HUES6 (cell line): Measurements from ENCODE around the gene PLA2G2C.
"Not testable (repeated sequence)": the region's sequence is repeated elsewhere in the genome, so short reads cannot be mapped to it uniquely, and the experiment has no call there.

Source experiments
- H3K27ac ChIP-seq: 2 replicates; pipeline ENCODE4 v1.7.0; 2013; ENCODE audit warnings: low read depth, mild to moderate bottlenecking, low read length, inconsistent platforms
- H3K27me3 ChIP-seq: 2 replicates; pipeline ENCODE4 v1.6.1; 2013; ENCODE audit warnings: low read length; ENCODE audit not compliant: control insufficient read depth, insufficient read depth
- H3K36me3 ChIP-seq: 2 replicates; pipeline ENCODE4 v1.6.1; 2013; ENCODE audit warnings: low read length; ENCODE audit not compliant: control insufficient read depth, insufficient read depth
- H3K4me1 ChIP-seq: 2 replicates; pipeline ENCODE4 v1.6.1; 2013; ENCODE audit warnings: low read length; ENCODE audit not compliant: control insufficient read depth, insufficient read depth
- H3K4me3 ChIP-seq: 2 replicates; pipeline ENCODE4 v1.5.1; 2013; ENCODE audit warnings: low read depth, low read length
- H3K9ac ChIP-seq: one replicate; pipeline ENCODE4 v1.6.1; 2013; ENCODE audit warnings: mild to moderate bottlenecking, low read length
- H3K9me3 ChIP-seq: 2 replicates; pipeline ENCODE4 v1.6.1; 2013; ENCODE audit warnings: low read depth, low read length; ENCODE audit not compliant: control insufficient read depth, insufficient read depth

PLA2G2C gene, protein sequence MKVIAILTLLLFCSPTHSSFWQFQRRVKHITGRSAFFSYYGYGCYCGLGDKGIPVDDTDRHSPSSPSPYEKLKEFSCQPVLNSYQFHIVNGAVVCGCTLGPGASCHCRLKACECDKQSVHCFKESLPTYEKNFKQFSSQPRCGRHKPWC

DNA sequence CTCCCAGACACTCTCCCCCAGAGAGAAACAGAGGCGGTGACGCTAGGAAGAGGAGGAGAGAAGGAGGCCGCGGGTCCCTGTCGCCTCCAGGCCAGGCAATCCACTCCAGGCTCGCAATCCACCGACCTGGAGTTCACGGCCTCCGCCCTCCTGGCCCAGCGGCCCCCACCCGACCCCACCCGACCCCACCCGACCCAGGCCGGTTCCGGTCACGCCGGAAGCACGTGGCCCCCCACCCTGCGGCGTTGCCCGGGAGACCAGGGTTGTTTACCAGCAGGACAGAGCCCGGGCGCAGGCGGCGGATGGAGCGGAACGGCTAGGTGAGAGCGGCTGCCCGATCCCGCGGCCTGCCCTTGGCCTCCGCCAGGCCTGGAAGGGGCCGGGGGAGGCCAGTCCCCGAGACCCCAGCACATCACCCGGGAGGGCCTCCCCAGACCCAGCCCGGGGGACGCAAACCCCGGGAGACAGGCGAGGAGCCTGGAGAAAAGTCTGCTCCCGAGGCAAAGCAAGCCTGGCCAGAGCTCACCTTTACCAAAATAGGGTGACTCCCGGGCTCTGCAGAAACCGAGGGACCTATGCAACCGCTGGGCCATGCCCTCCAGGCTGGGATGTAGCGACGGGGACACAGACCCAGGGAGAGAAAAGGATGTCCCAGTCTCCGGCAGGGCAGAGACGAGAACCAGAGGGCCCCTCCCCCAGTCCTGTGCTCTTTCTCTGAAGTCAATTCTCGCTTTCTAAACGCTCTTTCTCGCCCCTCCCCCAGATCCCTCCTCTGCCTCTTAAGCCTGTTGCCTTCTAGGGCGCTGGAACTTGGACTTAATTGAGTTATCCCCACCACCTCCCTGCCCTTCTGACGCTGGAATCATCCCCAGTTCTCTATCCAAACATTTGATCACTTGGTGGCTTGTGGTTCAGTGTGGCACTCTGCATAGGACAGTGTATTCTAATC lies at the start of gene PLA2G2C, which contains the start of gene UBXN10:
TSS of gene PLA2G2C (minus strand) at position 685 of the 949 bp plus-strand sequence. CDS start 9,155 bp downstream, outside the sequence.
TSS of gene UBXN10 (plus strand) at position 263 of the 949 bp plus-strand sequence. CDS start 4,466 bp downstream, outside the sequence.
- Histone ChIP-seq H3K4me1 (peaks cover 21% of the 10 kb centered on the region; the same call in 1 of the 2 replicates), H3K9ac (peak within 1 kb of the TSS; percentile 91), H3K36me3 (no peaks in the 10 kb centered on the region), H3K27ac (peak within 1 kb of the TSS; percentile 82; the same call in 1 of the 2 replicates), H3K9me3 (no peaks in the 10 kb centered on the region), H3K4me3 (peak within 1 kb of the TSS; percentile 76), H3K27me3 (peaks cover 29% of the 10 kb centered on the region)

DNA sequence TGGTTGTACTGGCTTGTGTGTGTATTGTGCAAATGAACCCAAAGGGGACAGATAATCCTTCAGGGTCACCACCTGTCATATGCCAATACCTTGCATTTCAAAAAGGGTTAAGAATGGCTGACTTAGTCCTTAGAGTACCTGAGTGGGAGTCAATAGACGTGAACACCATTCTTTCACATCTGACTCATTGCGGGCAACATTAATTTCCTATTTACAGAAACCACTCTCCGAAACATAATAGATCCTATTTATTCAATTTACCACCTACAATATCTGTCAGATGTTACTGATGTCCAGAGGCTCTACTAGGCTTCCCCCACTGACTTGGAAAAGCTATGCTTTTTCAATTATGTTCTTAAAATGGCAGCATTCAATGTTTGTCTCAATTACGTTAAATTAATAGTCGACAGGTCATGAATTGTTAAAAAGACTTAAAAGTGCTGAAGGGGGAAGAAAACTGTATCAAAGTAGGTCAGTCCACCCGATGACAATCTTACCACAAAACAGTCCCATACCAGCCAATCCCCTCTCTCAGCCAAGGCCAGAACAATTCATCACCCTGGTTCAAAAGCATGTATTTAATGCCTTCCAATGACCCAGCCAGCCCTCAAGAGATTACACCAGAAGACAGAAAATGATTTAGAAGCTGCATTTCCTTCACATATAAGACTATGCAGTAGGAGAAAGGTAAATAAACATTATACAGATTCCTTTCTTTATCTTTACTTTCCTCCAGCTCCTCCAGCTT lies 48.6 kb upstream of the PLA2G2C start:
- H3K27ac ChIP-seq: no peak overlapping the region
- peaks cover 3% of the 10 kb centered on the region; the same call in 1 of the 2 replicates for H3K27me3 ChIP-seq
- H3K9me3 ChIP-seq: no peaks in the 10 kb centered on the region
- H3K36me3 ChIP-seq: no peaks in the 10 kb centered on the region
- no peaks in the 10 kb centered on the region for H3K4me1 ChIP-seq
- H3K9ac ChIP-seq: no peak overlapping the region
- H3K4me3 ChIP-seq: no peak overlapping the region

DNA sequence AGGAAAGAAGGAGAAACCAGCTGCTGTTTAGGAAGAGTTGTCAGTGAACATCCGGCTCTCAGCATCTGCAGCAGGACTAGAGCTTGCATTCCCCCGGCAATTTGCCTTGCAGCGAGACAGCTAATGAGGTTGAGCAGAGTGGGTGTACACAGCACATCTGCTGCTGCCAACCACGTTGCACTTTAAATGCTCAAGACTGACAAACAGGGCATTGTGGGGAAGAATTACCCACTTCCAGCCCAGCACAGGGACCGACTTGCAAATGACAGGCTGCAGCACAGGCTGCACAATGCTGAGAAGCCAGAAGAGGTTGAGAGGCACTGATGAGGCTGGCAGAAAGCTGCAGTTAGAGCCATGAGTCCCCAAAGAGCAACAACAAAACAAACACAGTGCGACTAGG lies 47.5 kb upstream of the PLA2G2C start:
- no peaks in the 10 kb centered on the region for H3K36me3 ChIP-seq
- H3K9ac ChIP-seq: no peak overlapping the region
- H3K27me3 ChIP-seq: peaks cover 3% of the 10 kb centered on the region; the same call in 1 of the 2 replicates
- no peaks in the 10 kb centered on the region for H3K4me1 ChIP-seq
- H3K4me3 ChIP-seq: no peak overlapping the region
- H3K9me3 ChIP-seq: no peaks in the 10 kb centered on the region
- H3K27ac ChIP-seq: no peak overlapping the region

DNA sequence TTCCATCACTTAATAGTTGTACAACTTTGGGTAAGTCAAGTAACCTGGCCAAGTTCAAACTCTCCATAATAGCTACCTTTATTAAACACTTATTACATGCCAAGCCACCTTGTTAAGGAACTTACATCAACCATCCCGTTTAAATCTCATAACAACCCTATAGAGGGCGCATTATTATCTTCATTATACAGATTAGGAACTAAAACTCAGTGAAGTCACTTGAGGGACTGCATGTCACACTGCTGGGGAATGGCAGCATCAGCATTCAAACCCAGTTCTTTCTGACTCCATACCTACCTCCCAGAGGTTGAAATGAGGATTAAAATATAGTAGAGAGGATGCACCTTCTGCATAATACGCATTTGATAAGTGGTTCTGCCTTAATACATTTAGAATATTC lies 47.1 kb upstream of the PLA2G2C start:
- Histone ChIP-seq H3K9ac (no peak overlapping the region), H3K36me3 (no peaks in the 10 kb centered on the region), H3K9me3 (no peaks in the 10 kb centered on the region), H3K27ac (no peak overlapping the region), H3K4me3 (no peak overlapping the region), H3K27me3 (peaks cover 3% of the 10 kb centered on the region; the same call in 1 of the 2 replicates), H3K4me1 (no peaks in the 10 kb centered on the region)

DNA sequence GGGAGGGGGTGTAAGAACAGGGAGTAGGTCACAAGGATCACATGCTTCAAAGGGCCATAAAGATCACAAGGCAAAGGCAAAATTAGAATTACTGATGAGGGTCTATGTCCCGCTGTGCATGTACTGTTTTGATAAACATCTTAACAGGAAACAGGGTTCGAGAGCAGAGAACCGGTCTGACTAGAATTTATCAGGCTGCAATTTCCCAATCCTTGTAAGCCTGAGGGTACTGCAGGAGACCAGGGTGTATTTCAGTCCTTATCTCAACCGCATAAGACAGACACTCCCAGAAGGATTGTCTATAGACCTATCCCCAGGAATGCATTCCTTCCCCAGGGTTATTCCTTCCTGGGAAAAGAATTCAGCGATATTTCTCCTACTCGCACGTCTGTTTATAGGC lies 46.2 kb upstream of the PLA2G2C start:
- H3K4me1 ChIP-seq, H3K4me3 ChIP-seq, H3K36me3 ChIP-seq, H3K9ac ChIP-seq, H3K27me3 ChIP-seq, H3K9me3 ChIP-seq, H3K27ac ChIP-seq: not testable (repeated sequence)

DNA sequence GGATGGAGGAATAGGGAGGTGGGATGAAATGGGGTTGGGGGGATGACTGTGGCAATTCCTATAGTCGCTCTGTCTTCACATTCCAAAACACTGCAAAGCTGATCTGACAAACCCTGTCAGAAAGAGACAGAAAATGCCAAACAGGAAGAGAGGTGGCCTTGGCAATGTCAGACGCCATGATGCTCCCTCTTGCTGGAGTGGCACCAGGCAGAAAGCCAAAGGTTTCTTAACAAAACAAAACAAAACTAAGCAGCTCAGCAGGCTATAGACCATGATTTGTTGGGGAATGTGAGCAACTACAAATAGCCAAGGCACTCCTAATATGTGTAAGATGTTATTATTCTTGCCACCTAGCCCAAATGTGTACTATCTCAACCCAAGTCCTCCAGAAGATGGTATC lies 42.9 kb upstream of the PLA2G2C start:
- Histone ChIP-seq H3K36me3 (no peaks in the 10 kb centered on the region), H3K27ac (no peak overlapping the region), H3K4me3 (no peak overlapping the region), H3K9ac (no peak overlapping the region), H3K4me1 (no peaks in the 10 kb centered on the region; the same call in 1 of the 2 replicates), H3K9me3 (no peaks in the 10 kb centered on the region), H3K27me3 (peaks cover 17% of the 10 kb centered on the region)

DNA sequence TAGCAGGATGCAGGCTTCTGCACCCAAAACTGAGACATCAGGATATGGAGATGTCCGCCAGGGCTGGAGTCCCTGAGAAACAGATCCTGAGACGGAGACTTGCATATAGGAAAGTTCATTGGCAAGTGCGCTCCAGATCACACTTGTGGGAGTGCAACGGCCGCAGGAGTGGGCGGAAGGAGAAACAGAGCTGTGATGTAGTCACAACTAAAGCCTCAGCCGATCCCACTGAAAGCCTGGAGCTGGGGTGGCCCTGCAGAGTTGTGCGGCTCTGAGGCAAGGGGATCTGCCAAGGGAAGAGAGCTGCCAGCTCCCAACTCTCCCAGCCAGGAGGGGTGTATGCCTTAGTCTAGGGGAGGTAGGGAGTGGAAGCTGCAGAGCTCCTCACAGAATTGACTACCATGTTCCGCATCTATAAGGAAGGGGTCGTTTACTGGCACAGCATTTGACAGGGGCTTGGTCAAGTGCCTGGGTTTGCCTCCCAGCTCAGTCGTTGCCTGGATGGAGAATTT lies 42.1 kb upstream of the PLA2G2C start:
- Histone ChIP-seq H3K27ac (no peak overlapping the region), H3K9me3 (no peaks in the 10 kb centered on the region), H3K4me1 (peaks cover 2% of the 10 kb centered on the region; the same call in 1 of the 2 replicates), H3K4me3 (no peak overlapping the region), H3K9ac (no peak overlapping the region), H3K36me3 (no peaks in the 10 kb centered on the region), H3K27me3 (peaks cover 23% of the 10 kb centered on the region)

DNA sequence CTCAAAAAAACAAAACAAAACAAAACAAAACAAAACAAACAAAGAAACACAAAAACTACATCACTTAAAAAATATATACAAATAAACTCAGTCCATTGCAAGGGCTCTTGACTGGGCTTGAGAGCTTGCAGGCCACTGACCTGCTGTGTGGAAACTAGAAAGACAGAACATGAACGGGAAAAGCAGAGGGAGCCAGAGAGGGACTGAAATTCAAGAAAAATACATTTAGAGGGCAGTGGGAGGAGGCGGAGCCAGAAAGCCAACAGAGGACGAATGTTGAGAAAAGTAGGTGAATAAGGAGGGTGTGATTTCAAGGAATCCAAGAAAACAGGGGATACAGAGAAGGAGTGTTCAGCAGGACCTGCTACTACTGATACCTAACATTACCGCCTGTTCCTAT lies 41.4 kb upstream of the PLA2G2C start:
- peaks cover 28% of the 10 kb centered on the region for H3K27me3 ChIP-seq
- no peaks in the 10 kb centered on the region for H3K36me3 ChIP-seq
- H3K27ac ChIP-seq: no peak overlapping the region
- H3K9ac ChIP-seq: no peak overlapping the region
- H3K4me3 ChIP-seq: no peak overlapping the region
- no peaks in the 10 kb centered on the region for H3K9me3 ChIP-seq
- peaks cover 2% of the 10 kb centered on the region; the same call in 1 of the 2 replicates for H3K4me1 ChIP-seq

DNA sequence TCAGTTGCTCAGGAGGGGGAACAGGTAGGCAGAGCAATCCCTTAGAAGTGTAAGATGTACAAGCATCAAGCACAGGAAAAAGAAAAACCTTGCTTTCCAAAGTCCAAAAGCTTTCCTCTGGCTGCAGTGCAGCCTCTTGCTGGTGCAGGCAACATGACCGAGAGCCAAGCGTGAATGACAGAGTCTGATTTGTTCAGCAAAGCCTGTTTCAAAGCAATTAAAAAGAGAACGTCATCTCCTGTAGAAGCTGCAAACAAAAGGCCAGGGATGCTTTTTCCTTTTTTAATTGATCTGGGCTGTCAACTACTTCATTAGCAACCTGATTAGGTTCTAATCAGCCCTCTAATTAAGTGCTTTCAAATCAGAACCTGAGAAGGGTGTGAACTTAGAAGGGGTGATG lies 38.2 kb upstream of the PLA2G2C start:
- H3K9me3 ChIP-seq: no peaks in the 10 kb centered on the region
- no peak overlapping the region for H3K27ac ChIP-seq
- H3K9ac ChIP-seq: no peak overlapping the region
- H3K4me3 ChIP-seq: no peak overlapping the region
- no peaks in the 10 kb centered on the region for H3K36me3 ChIP-seq
- peaks cover 28% of the 10 kb centered on the region for H3K27me3 ChIP-seq
- peaks cover 2% of the 10 kb centered on the region; the same call in 1 of the 2 replicates for H3K4me1 ChIP-seq

DNA sequence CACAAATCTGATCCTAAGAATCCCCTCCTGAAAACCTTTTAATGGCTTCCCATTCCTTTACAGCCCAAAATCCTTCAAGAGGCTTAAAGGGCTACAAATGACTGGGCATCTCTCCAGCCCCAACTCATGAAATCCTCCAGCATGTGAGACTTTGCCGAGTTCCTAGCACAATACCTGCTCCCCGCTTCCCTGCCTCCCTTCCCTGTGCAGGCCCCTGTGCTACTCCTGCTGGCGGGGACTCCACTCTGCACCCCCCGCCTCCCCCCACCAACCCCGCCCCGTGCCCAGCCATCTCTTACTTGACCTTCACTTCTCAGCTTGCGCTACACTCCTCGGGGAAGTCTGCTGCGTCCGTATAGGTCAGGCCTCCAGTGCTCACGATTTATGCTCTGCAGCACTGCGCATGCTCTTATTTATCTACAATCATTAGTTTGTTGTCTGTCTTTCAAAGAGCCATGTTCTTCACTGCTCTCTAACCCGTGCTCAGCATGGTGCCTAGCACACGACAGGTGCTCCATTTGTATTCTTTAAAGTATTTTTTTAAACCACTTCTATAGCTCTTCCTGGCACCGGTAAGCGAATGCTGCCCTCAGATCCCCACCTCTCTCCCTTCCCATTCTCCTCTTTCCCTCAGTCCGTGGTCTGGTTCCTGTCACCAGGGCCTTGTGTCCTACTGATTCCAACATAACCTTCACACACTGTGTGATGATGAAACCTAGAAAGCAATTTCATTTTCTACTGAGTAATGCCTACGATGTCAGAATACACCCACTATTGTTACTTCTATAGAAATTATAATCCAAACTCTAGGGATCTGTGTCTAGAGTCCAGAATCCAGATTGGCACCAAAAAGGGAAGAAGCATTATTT lies 37.5 kb upstream of the PLA2G2C start:
- Histone ChIP-seq H3K9ac (no peak overlapping the region), H3K36me3 (no peaks in the 10 kb centered on the region), H3K9me3 (no peaks in the 10 kb centered on the region), H3K4me3 (no peak overlapping the region), H3K4me1 (peaks cover 2% of the 10 kb centered on the region; the same call in 1 of the 2 replicates), H3K27ac (no peak overlapping the region), H3K27me3 (peaks cover 28% of the 10 kb centered on the region)
